Measurements from ENCODE around the gene KCTD4.

GRCh38 chr13:45219123-45219891, 18.5 kb upstream of the KCTD4 start:
- TF ChIP-seq, protein P1, sequence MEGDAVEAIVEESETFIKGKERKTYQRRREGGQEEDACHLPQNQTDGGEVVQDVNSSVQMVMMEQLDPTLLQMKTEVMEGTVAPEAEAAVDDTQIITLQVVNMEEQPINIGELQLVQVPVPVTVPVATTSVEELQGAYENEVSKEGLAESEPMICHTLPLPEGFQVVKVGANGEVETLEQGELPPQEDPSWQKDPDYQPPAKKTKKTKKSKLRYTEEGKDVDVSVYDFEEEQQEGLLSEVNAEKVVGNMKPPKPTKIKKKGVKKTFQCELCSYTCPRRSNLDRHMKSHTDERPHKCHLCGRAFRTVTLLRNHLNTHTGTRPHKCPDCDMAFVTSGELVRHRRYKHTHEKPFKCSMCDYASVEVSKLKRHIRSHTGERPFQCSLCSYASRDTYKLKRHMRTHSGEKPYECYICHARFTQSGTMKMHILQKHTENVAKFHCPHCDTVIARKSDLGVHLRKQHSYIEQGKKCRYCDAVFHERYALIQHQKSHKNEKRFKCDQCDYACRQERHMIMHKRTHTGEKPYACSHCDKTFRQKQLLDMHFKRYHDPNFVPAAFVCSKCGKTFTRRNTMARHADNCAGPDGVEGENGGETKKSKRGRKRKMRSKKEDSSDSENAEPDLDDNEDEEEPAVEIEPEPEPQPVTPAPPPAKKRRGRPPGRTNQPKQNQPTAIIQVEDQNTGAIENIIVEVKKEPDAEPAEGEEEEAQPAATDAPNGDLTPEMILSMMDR (conservative IDR thresholded peaks at IDR 0.05 in 1 of 2, IDR thresholded peaks at IDR 0.05 in 1 of 2; ENCODE audit: extremely low read depth in 1 of 2, insufficient read depth in 1 of 2, low read depth in 1 of 2, low read length in 2 of 2) = no peak
- TF ChIP-seq EZH2 (IDR thresholded peaks at IDR 0.05; ENCODE audit: borderline replicate concordance, low read length) = no peak

All from mammary epithelial cell (primary cell).